Ovary (tissue), 3 donors: ENCODE results near the gene OR2L13.

Experiments
- CTCF ChIP-seq, 3 donors: fragments of 450-650 bp in 2 of 3; fragments of 200-600 bp in 1 of 3; IDR thresholded peaks; one replicate each; pipeline versions ENCODE4 v1.5.1 to v1.8.0; 2016 to 2022; ENCODE audit warnings: antibody characterized with exemption in 3 of 3, mild to moderate bottlenecking in 1 of 3
- EP300 ChIP-seq: sonication (generic); formaldehyde crosslinking; IDR thresholded peaks from one replicate; pipeline ENCODE4 v1.6.1; 2017; ENCODE audit warnings: antibody characterized with exemption
- POLR2A ChIP-seq: fragments of 450-650 bp; IDR thresholded peaks from one replicate; pipeline ENCODE4 v1.6.1; 2017; ENCODE audit warnings: antibody characterized with exemption, mild to moderate bottlenecking, moderate library complexity
- donor health status: DM: no; HTN: no; CAD: no.

GRCh38 chr1:248098529-248098928 is 3.5 kb downstream of the OR2L13 start:
- TF ChIP-seq CTCF (IDR thresholded peaks at IDR 0.05) (no peak), POLR2A (no peak), EP300 (no peak)
